H1 (cell line): ENCODE data around the gene CHST8. TPM values are rescaled to one million over a fixed set of nuclear protein-coding genes. Genes with fewer than 3 reads are reported as not detected.
A peak's percentile ranks its signal among the peaks of the same experiment; 100 is the strongest.

Experiments used
- CTCF ChIA-PET: fragments of 300-600 bp; sonication (Branson Sonifier 250); formaldehyde crosslinking; loops from one replicate; lab custom pipeline; 2021; ENCODE audit not compliant: partially characterized antibody; lab: Charles Lee
- POLR2A ChIA-PET: fragments of 300-600 bp; sonication (Branson Sonifier 250); formaldehyde crosslinking; loops from one replicate; lab custom pipeline; 2021; ENCODE audit warnings: inconsistent platforms; ENCODE audit not compliant: partially characterized antibody; lab: Charles Lee
- DNase-seq, 2 experiments: peaks; one replicate each; pipeline versions ENCODE4 v3.0.0 to v3.0.0-alpha.2; 2010 to 2022; ENCODE audit warnings: low spot score in 2 of 2, low read depth in 1 of 2, mixed read lengths in 1 of 2
- FAIRE-seq: peaks from 2 replicates; lab custom pipeline; 2011; peaks lifted over from hg19 to GRCh38; lab: Jason Lieb, UNC
- H2AFZ ChIP-seq: 2 replicates; pipeline ENCODE4 v1.8.1; 2012; ENCODE audit warnings: low read length, inconsistent platforms
- H2AK5ac ChIP-seq: 2 replicates; pipeline ENCODE4 v1.6.1; 2013; ENCODE audit warnings: low read depth, low read length
- H2BK120ac ChIP-seq: replicated peaks from 2 replicates; pipeline ENCODE3; 2013; ENCODE audit warnings: low read depth, low read length, inconsistent platforms
- H2BK12ac ChIP-seq: 2 replicates; pipeline ENCODE4 v1.6.1; 2013; ENCODE audit warnings: low read depth, low read length
- H2BK15ac ChIP-seq: 2 replicates; pipeline ENCODE4 v1.6.1; 2013; ENCODE audit warnings: low read length
- H2BK20ac ChIP-seq: 2 replicates; pipeline ENCODE4 v1.6.1; 2013; ENCODE audit warnings: low read length
- H2BK5ac ChIP-seq: 2 replicates; pipeline ENCODE4 v1.6.1; 2013; ENCODE audit warnings: low read depth, low read length
- H3K14ac ChIP-seq: 2 replicates; pipeline ENCODE4 v1.6.1; 2013; ENCODE audit warnings: inconsistent platforms; ENCODE audit not compliant: insufficient read length
- H3K18ac ChIP-seq: 2 replicates; pipeline ENCODE4 v1.6.1; 2013; ENCODE audit warnings: low read length; ENCODE audit errors: extremely low read depth
- H3K23ac ChIP-seq: 2 replicates; pipeline ENCODE4 v1.6.1; 2013; ENCODE audit warnings: inconsistent platforms; ENCODE audit not compliant: insufficient read length
- H3K23me2 ChIP-seq: 2 replicates; pipeline ENCODE4 v1.6.1; 2013; ENCODE audit warnings: low read depth, low read length
- H3K27ac ChIP-seq: 2 replicates; pipeline ENCODE4 v1.6.1; 2011; ENCODE audit warnings: low read depth, low read length, inconsistent platforms
- H3K27me3 ChIP-seq, 4 experiments: replicated peaks in 1 of 4; 1 replicate in 1 of 4; 2 replicates in 3 of 4; pipeline versions ENCODE4 v1.6.1 to v1.8.1; 2011 to 2013; ENCODE audit warnings: low read length in 3 of 4, mild to moderate bottlenecking in 3 of 4, inconsistent platforms in 2 of 4, mixed read lengths in 2 of 4, moderate library complexity in 1 of 4; ENCODE audit not compliant: control insufficient read depth in 3 of 4, insufficient read depth in 3 of 4; ENCODE audit errors: extremely low read depth in 1 of 4
- H3K36me3 ChIP-seq, 4 experiments: 2 replicates each; pipeline versions ENCODE4 v1.6.1 to v1.8.1; 2011 to 2013; ENCODE audit warnings: mild to moderate bottlenecking in 4 of 4, low read length in 3 of 4, moderate library complexity in 2 of 4, control low read depth in 1 of 4, inconsistent platforms in 1 of 4; ENCODE audit not compliant: insufficient read depth in 4 of 4, control insufficient read depth in 2 of 4
- H3K4ac ChIP-seq: replicated peaks from 2 replicates; pipeline ENCODE3; 2013; ENCODE audit warnings: low read length, low read depth, mixed read lengths, inconsistent platforms; ENCODE audit not compliant: insufficient read length
- H3K4me1 ChIP-seq, 4 experiments: replicated peaks in 1 of 4; 1 replicate in 1 of 4; 2 replicates in 3 of 4; pipeline versions ENCODE4 v1.6.1 to v1.8.1; 2011 to 2013; ENCODE audit warnings: low read length in 3 of 4, inconsistent platforms in 2 of 4, mixed read lengths in 1 of 4; ENCODE audit not compliant: insufficient read depth in 4 of 4, control insufficient read depth in 3 of 4
- H3K4me2 ChIP-seq, 2 experiments: 2 replicates each; pipeline versions ENCODE4 v1.6.1 to v1.8.1; 2011 to 2013; ENCODE audit warnings: low read depth in 2 of 2, low read length in 2 of 2, control low read depth in 1 of 2, inconsistent platforms in 1 of 2, mild to moderate bottlenecking in 1 of 2; ENCODE audit not compliant: insufficient read depth in 1 of 2
- H3K4me3 ChIP-seq, 4 experiments: fragments of 200-600, 300-600 bp in 1 of 4; sonication (generic), shearing (Covaris generic), sonication (Bioruptor Twin) in 1 of 4; 2 replicates each; pipeline versions ENCODE4 v1.5.1 to v1.8.1; 2011 to 2016; ENCODE audit warnings: low read length in 4 of 4, low read depth in 3 of 4, control low read depth in 2 of 4, inconsistent platforms in 2 of 4, mild to moderate bottlenecking in 2 of 4, mixed read lengths in 1 of 4, moderate library complexity in 1 of 4; ENCODE audit not compliant: insufficient read depth in 2 of 4; ENCODE audit errors: extremely low read depth in 1 of 4
- H3K56ac ChIP-seq: replicated peaks from 2 replicates; pipeline ENCODE3; 2013; ENCODE audit warnings: low read depth, mild to moderate bottlenecking, mixed read lengths, low read length, inconsistent platforms; ENCODE audit not compliant: insufficient read length
- H3K79me1 ChIP-seq: 2 replicates; pipeline ENCODE4 v1.6.1; 2013; ENCODE audit warnings: low read depth, low read length, control low read depth
- H3K79me2 ChIP-seq, 2 experiments: 2 replicates each; pipeline versions ENCODE4 v1.6.1 to v1.8.1; 2012 to 2013; ENCODE audit warnings: low read length in 2 of 2, mild to moderate bottlenecking in 2 of 2, inconsistent platforms in 1 of 2; ENCODE audit not compliant: insufficient read depth in 2 of 2, control insufficient read depth in 1 of 2
- H3K9ac ChIP-seq, 4 experiments: replicated peaks in 1 of 4; 1 replicate in 1 of 4; 2 replicates in 3 of 4; pipeline versions ENCODE4 v1.6.1 to v1.8.1; 2011 to 2013; ENCODE audit warnings: low read depth in 3 of 4, low read length in 3 of 4, control low read depth in 2 of 4, mild to moderate bottlenecking in 2 of 4, moderate library complexity in 2 of 4, inconsistent platforms in 1 of 4; ENCODE audit errors: extremely low read depth in 1 of 4
- H3K9me3 ChIP-seq, 2 experiments: 2 replicates each; pipeline versions ENCODE4 v1.6.1 to v1.8.1; 2012 to 2013; ENCODE audit warnings: mild to moderate bottlenecking in 2 of 2, moderate library complexity in 2 of 2, control low read depth in 1 of 2, inconsistent platforms in 1 of 2, low read depth in 1 of 2, low read length in 1 of 2, mixed read lengths in 1 of 2; ENCODE audit not compliant: insufficient read depth in 2 of 2
- H4K20me1 ChIP-seq, 2 experiments: replicated peaks in 1 of 2; 2 replicates each; pipeline versions ENCODE3 to v1.8.1; 2011 to 2013; ENCODE audit warnings: inconsistent platforms in 2 of 2, low read length in 2 of 2, mild to moderate bottlenecking in 1 of 2; ENCODE audit not compliant: insufficient read depth in 2 of 2, control insufficient read depth in 1 of 2
- H4K5ac ChIP-seq: 2 replicates; pipeline ENCODE4 v1.6.1; 2013; ENCODE audit warnings: low read length, low read depth, mixed read lengths, inconsistent platforms; ENCODE audit not compliant: insufficient read length
- H4K8ac ChIP-seq: 2 replicates; pipeline ENCODE4 v1.8.0; 2013; ENCODE audit warnings: mild to moderate bottlenecking, moderate library complexity, low read length, inconsistent platforms; ENCODE audit not compliant: insufficient read depth; ENCODE audit errors: extremely low read depth
- H4K91ac ChIP-seq: replicated peaks from 2 replicates; pipeline ENCODE3; 2013; ENCODE audit warnings: low read length, mixed read lengths, inconsistent platforms; ENCODE audit not compliant: insufficient read length
- ASH2L ChIP-seq: fragments of 200-600, 300-600 bp; sonication (generic); IDR thresholded peaks from one replicate; pipeline ENCODE4 v1.7.1; 2017; ENCODE audit warnings: low read length
- KDM4A ChIP-seq: IDR thresholded peaks from one replicate; pipeline ENCODE4 v1.7.1; 2012; ENCODE audit warnings: low read depth, mild to moderate bottlenecking, moderate library complexity, low read length, inconsistent platforms; ENCODE audit not compliant: severe bottlenecking
- SP1 ChIP-seq: IDR thresholded peaks from 2 replicates; pipeline ENCODE4 v1.6.1; 2011; ENCODE audit warnings: low read depth, low read length
- SRF ChIP-seq: IDR thresholded peaks from 2 replicates; pipeline ENCODE4 v1.6.1; 2011; ENCODE audit warnings: mild to moderate bottlenecking, low read depth, low read length, moderate library complexity
- WGBS, 2 experiments: shearing (Covaris generic) in 1 of 2; methylation state at CpG; one replicate each; pipeline versions ENCODE4 v1.1.6 to v1.1.7; 2013 to 2015; ENCODE audit warnings: low lambda C conversion rate in 2 of 2, mixed read lengths in 2 of 2, inconsistent platforms in 1 of 2, low coverage in 1 of 2, missing lambda C conversion rate in 1 of 2; ENCODE audit not compliant: insufficient replicate concordance in 2 of 2, insufficient coverage in 1 of 2, insufficient read length in 1 of 2; ENCODE audit errors: extremely low coverage in 1 of 2, missing lambda C conversion rate in 1 of 2; 5-methylcytosine and 5-hydroxymethylcytosine counted together
- polyA plus RNA-seq, 7 experiments: library from polyadenylated mRNA; depleted of rRNA in 3 of 7; stranded (reverse) in 5 of 7; unstranded in 2 of 7; fragments of >200 nt in 5 of 7; fragments of 200-250 nt in 2 of 7; gene quantifications; 1 replicate in 5 of 7; 2 replicates in 1 of 7; 4 replicates in 1 of 7; pipeline versions ENCODE4 v1.2.1 to v1.2.3, GENCODE V29; 2011 to 2013; ENCODE audit warnings: missing spikeins in 2 of 7, mixed read lengths in 2 of 7
- total RNA-seq: library from RNA; stranded (reverse); fragmentation: NEBNext Ultra II Directional; extraction: Animal tissue kit (Norgen Biotek cat#: 25700); gene quantifications from 2 replicates; pipeline ENCODE4 v1.2.1, GENCODE V29; 2021
- TF ChIP-seq, protein P1 (sequence below): IDR thresholded peaks from 2 replicates; pipeline ENCODE4 v1.6.1; 2012; ENCODE audit warnings: inconsistent platforms
- TF ChIP-seq, protein P2 (sequence below): IDR thresholded peaks from 2 replicates; pipeline ENCODE4 v1.6.1; 2012; ENCODE audit warnings: inconsistent platforms

The CHST8 gene
- total and polyA plus RNA-seq, 2 of the 8 experiments (the other 6 are each of a cell fraction or from before 2014, with no cell fraction given): 10.8 to 28.2 TPM

DNA sequence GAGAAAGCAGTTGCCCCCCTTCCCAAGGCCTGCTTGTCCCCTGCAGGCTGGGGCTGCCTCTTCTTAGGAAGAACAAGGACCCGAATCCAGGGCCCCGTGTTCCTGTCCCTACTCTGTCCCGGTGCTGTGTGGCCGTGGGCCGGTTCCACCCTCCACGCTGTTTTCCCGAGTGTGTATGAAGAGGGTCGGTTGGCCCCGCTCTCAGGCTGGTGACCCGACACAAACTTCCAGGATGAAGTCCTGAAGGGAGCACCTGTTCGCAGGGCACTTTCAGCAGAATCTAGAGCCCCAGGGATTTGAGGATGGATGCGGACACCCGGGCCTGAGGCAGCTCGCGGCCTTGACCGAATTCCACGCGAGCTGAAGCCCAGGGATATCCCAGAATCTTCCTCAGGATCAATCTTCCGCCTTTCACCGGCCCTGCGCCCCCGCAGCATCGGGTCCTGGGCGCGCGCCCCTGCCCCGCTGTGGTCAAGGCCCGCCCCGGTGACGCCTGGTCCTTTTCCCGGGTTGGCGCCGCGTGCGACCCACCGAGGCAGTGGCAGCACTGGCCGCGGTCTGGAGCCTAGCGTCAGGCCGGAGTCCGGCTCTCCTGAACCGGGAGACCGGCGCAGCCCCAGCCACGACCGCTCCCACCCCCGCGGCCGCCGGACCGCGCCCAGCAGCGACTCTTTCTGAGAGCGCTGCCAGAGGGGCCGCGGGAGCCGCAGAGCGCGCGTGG, 528 bp upstream of the CHST8 start:
- ChIA-PET POLR2A (interaction anchor here (0.9 to 3.9 kb wide), 7 partner anchors 8 to 109 kb away, joined by 3 to 19 read pairs (median 4); partner anchors contain the start of gene PEPD), CTCF (interaction anchor here (0.7 to 2.3 kb wide), 6 partner anchors 76 to 206 kb away, joined by 3 to 6 read pairs (median 4); no protein-coding TSS in a partner anchor)
- FAIRE-seq (no peak), DNase-seq (peak in 1 of 2 experiments; percentile 76)
- H3K9me3 ChIP-seq: no peaks in the 10 kb centered on the region
- peak overlapping the region; percentile 39; the same call in 1 of the 2 replicates for H2BK12ac ChIP-seq
- no peak overlapping the region; the same call in 1 of the 2 replicates for H3K18ac ChIP-seq
- H3K4me1 ChIP-seq: peaks cover 5 to 13% (median 8%) of the 10 kb centered on the region in 4 experiments
- no peak overlapping the region for H2AK5ac ChIP-seq
- no peak overlapping the region for H2BK5ac ChIP-seq
- H3K23me2 ChIP-seq: peaks cover 22% of the 10 kb centered on the region; the same call in 1 of the 2 replicates
- no peaks in the 10 kb centered on the region for H3K79me2 ChIP-seq
- 0 out of 2 replicates have a peak overlapping the region, but pooled peaks have one; percentile 8 for H2BK15ac ChIP-seq
- H3K4ac ChIP-seq: no peak overlapping the region
- H3K14ac ChIP-seq: no peak overlapping the region
- peak overlapping the region; percentile 74 to 89 for H3K4me2 ChIP-seq
- H3K56ac ChIP-seq: no peak overlapping the region
- H4K91ac ChIP-seq: no peak overlapping the region
- 28% methylated on average over 35 of the region's 60 CpGs; no CpG with 5 or more reads in 1 of the 2 experiments for WGBS, 2 experiments
- no peak overlapping the region for H2BK20ac ChIP-seq
- H3K27ac ChIP-seq: no peak overlapping the region
- peak overlapping the region; percentile 6 to 80 (median 38); a peak in 5 of 8 replicates for H3K4me3 ChIP-seq
- no peak overlapping the region for H4K8ac ChIP-seq
- no peak overlapping the region for H2BK120ac ChIP-seq
- H4K20me1 ChIP-seq: peaks cover 2 to 13% of the 10 kb centered on the region in 2 experiments
- peak overlapping the region; percentile 74; the same call in 1 of the 2 replicates for H2AFZ ChIP-seq
- H4K5ac ChIP-seq: no peak overlapping the region
- TF ChIP-seq SP1: no peak
- peak; percentile 12 for TF ChIP-seq ASH2L
- TF ChIP-seq, protein P1, sequence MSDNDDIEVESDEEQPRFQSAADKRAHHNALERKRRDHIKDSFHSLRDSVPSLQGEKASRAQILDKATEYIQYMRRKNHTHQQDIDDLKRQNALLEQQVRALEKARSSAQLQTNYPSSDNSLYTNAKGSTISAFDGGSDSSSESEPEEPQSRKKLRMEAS: peak; percentile 69
- TF ChIP-seq KDM4A: peak; percentile 58
- no peak for TF ChIP-seq SRF
- TF ChIP-seq, protein P2, sequence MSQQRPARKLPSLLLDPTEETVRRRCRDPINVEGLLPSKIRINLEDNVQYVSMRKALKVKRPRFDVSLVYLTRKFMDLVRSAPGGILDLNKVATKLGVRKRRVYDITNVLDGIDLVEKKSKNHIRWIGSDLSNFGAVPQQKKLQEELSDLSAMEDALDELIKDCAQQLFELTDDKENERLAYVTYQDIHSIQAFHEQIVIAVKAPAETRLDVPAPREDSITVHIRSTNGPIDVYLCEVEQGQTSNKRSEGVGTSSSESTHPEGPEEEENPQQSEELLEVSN: peak; percentile 59
- no peaks in the 10 kb centered on the region for H3K36me3 ChIP-seq
- H3K23ac ChIP-seq: no peak overlapping the region
- H3K27me3 ChIP-seq: peaks cover 15 to 59% (median 45%) of the 10 kb centered on the region in 4 experiments
- H3K79me1 ChIP-seq: no peaks in the 10 kb centered on the region
- no peak overlapping the region; a peak in 2 of 7 replicates for H3K9ac ChIP-seq
